ENCODE measurements around the gene PGM5.
"Not testable (repeated sequence)": the region's sequence is repeated elsewhere in the genome, so short reads cannot be mapped to it uniquely, and the experiment has no call there.

DNA sequence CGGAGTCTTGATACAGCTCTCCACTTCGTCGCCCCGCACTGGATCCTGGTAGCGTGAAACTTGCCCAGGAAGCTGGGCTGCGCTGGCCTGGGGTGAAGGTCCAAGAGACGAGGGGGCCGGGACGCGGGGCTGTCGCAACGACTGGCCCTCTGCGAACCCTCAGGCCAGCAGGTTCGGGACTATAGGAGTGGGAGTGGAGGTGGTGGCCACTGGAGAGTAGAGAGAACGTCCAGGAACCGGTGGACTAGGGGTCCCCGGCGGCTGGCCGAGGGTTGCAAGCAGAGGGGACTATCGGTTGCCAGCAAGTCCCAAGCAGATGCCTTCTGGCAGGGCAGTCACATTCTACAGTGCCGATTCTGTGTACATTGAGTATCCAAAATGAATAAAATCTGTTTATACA, 48.8 kb upstream of the PGM5 start:
- TF ChIP-seq, protein P1, sequence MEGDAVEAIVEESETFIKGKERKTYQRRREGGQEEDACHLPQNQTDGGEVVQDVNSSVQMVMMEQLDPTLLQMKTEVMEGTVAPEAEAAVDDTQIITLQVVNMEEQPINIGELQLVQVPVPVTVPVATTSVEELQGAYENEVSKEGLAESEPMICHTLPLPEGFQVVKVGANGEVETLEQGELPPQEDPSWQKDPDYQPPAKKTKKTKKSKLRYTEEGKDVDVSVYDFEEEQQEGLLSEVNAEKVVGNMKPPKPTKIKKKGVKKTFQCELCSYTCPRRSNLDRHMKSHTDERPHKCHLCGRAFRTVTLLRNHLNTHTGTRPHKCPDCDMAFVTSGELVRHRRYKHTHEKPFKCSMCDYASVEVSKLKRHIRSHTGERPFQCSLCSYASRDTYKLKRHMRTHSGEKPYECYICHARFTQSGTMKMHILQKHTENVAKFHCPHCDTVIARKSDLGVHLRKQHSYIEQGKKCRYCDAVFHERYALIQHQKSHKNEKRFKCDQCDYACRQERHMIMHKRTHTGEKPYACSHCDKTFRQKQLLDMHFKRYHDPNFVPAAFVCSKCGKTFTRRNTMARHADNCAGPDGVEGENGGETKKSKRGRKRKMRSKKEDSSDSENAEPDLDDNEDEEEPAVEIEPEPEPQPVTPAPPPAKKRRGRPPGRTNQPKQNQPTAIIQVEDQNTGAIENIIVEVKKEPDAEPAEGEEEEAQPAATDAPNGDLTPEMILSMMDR (conservative IDR thresholded peaks at IDR 0.05): not testable (repeated sequence)
- not testable (repeated sequence) for TF ChIP-seq EZH2 (IDR thresholded peaks at IDR 0.05; ENCODE audit: low read depth)
